Thymus (tissue), 11 donors: Measurements from ENCODE around the gene ATRAID. TPM values are rescaled to one million over a fixed set of nuclear protein-coding genes. Genes with fewer than 3 reads are reported as not detected.

ENCODE experiments used
- DNase-seq, 9 donors: peaks; one replicate each; pipeline ENCODE4 v3.0.0-alpha.2; 2013; ENCODE audit warnings: low spot score in 9 of 9, low read depth in 6 of 9, missing footprints in 1 of 9
- H3K27ac ChIP-seq, 2 donors: one replicate each; pipeline ENCODE4 v1.5.1; 2013; ENCODE audit warnings: control low read depth in 1 of 2, low read depth in 1 of 2, low read length in 1 of 2, mild to moderate bottlenecking in 1 of 2, moderate library complexity in 1 of 2
- H3K27me3 ChIP-seq, 2 donors: one replicate each; pipeline ENCODE4 v1.5.1; 2013; ENCODE audit warnings: low read length in 1 of 2; ENCODE audit not compliant: control insufficient read depth in 2 of 2, insufficient read depth in 1 of 2
- H3K36me3 ChIP-seq, 2 donors: one replicate each; pipeline ENCODE4 v1.5.1; 2013; ENCODE audit warnings: low read length in 1 of 2, mild to moderate bottlenecking in 1 of 2, moderate library complexity in 1 of 2; ENCODE audit not compliant: control insufficient read depth in 2 of 2, insufficient read depth in 2 of 2
- H3K4me1 ChIP-seq, 2 donors: one replicate each; pipeline ENCODE4 v1.5.1; 2013; ENCODE audit warnings: low read length in 2 of 2; ENCODE audit not compliant: control insufficient read depth in 2 of 2, insufficient read depth in 2 of 2
- H3K4me3 ChIP-seq, 2 donors: one replicate each; pipeline ENCODE4 v1.5.1; 2013; ENCODE audit warnings: low read length in 2 of 2, control low read depth in 1 of 2, mild to moderate bottlenecking in 1 of 2
- H3K9me3 ChIP-seq, 2 donors: one replicate each; pipeline ENCODE4 v1.5.1; 2013; ENCODE audit warnings: low read length in 1 of 2, mild to moderate bottlenecking in 1 of 2; ENCODE audit not compliant: control insufficient read depth in 2 of 2, insufficient read depth in 1 of 2
- WGBS: extraction: QIAGEN DNeasy Blood & Tissue Kit; methylation state at CpG from one replicate; pipeline ENCODE4 v1.1.7; 2013; 5-methylcytosine and 5-hydroxymethylcytosine counted together
- polyA plus RNA-seq: library from polyadenylated mRNA; stranded (reverse); fragments of 200-250 nt; gene quantifications from one replicate; pipeline ENCODE4 v1.2.3, GENCODE V29; 2013
- total RNA-seq: library from RNA; stranded (reverse); fragments of 120-200 nt; gene quantifications from one replicate; pipeline ENCODE4 v1.2.4, GENCODE V29; 2013
- donor health status: healthy.

Gene ATRAID
- total and polyA plus RNA-seq, 2 donors: 109 to 125 TPM

GRCh38 chr2:27212626-27213471 is 1.0 kb downstream of the ATRAID start:
- peak overlapping the region; percentile 68 to 94 for H3K4me3 ChIP-seq
- no peaks in the 10 kb centered on the region for H3K27me3 ChIP-seq
- WGBS: 11% methylated on average over 34 of the region's 34 CpGs
- DNase-seq: peak in 2 of 9 donors; percentile 54 to 65
- peak overlapping the region; percentile 97 to 98 for H3K27ac ChIP-seq
- peaks cover 7 to 32% of the 10 kb centered on the region in 2 donors for H3K36me3 ChIP-seq
- H3K9me3 ChIP-seq: no peaks in the 10 kb centered on the region
- H3K4me1 ChIP-seq: peaks cover 8 to 32% of the 10 kb centered on the region in 2 donors

GRCh38 chr2:27214941-27215340 is 3.1 kb downstream of the ATRAID start:
- no peak overlapping the region for H3K4me3 ChIP-seq
- no peak overlapping the region for H3K27ac ChIP-seq
- no peaks in the 10 kb centered on the region for H3K9me3 ChIP-seq
- DNase-seq: no peak
- H3K4me1 ChIP-seq: peaks cover 11 to 33% of the 10 kb centered on the region in 2 donors
- H3K36me3 ChIP-seq: peaks cover 4 to 24% of the 10 kb centered on the region in 2 donors
- WGBS: 97% methylated on average over 3 of the region's 3 CpGs
- H3K27me3 ChIP-seq: no peaks in the 10 kb centered on the region

GRCh38 chr2:27216416-27217137 is 4.7 kb downstream of the ATRAID start:
- Histone ChIP-seq H3K4me1 (peaks cover 11 to 24% of the 10 kb centered on the region in 2 donors), H3K9me3 (no peaks in the 10 kb centered on the region), H3K4me3 (peak overlapping the region; percentile 49 to 82), H3K27ac (peak overlapping the region in 1 of 2 donors; percentile 64), H3K27me3 (no peaks in the 10 kb centered on the region), H3K36me3 (peaks cover 13 to 31% of the 10 kb centered on the region in 2 donors)
- whole genome bisulfite sequencing: 95% methylated on average over 13 of the region's 13 CpGs
- DNase-seq: no peak

- WGBS: under 1% methylated on average over 72 of the region's 72 CpGs
- peaks cover 18 to 37% of the 10 kb centered on the region in 2 donors for H3K36me3 ChIP-seq
Measured at GRCh38 chr2:27217173-27218121, 5.6 kb downstream of the ATRAID start, which contains the start of gene CAD. Gene CAD (plus strand): TSS chr2:27217369. CDS start chr2:27217552, 183 bp downstream.

GRCh38 chr2:27218614-27219013 is 6.8 kb downstream of the ATRAID start:
- Histone ChIP-seq H3K4me3 (no peak overlapping the region), H3K27ac (no peak overlapping the region), H3K36me3 (peaks cover 30 to 44% of the 10 kb centered on the region in 2 donors), H3K4me1 (peaks cover 5 to 16% of the 10 kb centered on the region in 2 donors), H3K27me3 (no peaks in the 10 kb centered on the region), H3K9me3 (no peaks in the 10 kb centered on the region)
- 93% methylated on average over 4 of the region's 4 CpGs for WGBS
- DNase-seq: no peak

More at GRCh38 chr2:27217173-27218121, 5.6 kb downstream of the ATRAID start, which contains the start of gene CAD:
- peaks cover 11 to 24% of the 10 kb centered on the region in 2 donors for H3K4me1 ChIP-seq
- DNase-seq: peak in 7 of 9 donors; percentile 61 to 89 (median 71)
- H3K9me3 ChIP-seq: no peaks in the 10 kb centered on the region
- H3K27me3 ChIP-seq: no peaks in the 10 kb centered on the region
- peak within 1 kb of the TSS; percentile 49 to 82 for H3K4me3 ChIP-seq
- peak within 1 kb of the TSS; percentile 70 to 72 for H3K27ac ChIP-seq

- Histone ChIP-seq H3K36me3 (peaks cover 35 to 46% of the 10 kb centered on the region in 2 donors), H3K4me3 (no peak overlapping the region), H3K4me1 (peaks cover 5 to 15% of the 10 kb centered on the region in 2 donors), H3K27ac (no peak overlapping the region), H3K27me3 (no peaks in the 10 kb centered on the region), H3K9me3 (no peaks in the 10 kb centered on the region)
- 97% methylated on average over 2 of the region's 2 CpGs for WGBS
- DNase-seq: no peak
Measured at GRCh38 chr2:27219091-27219490, 7.2 kb downstream of the ATRAID start.

GRCh38 chr2:27220091-27220490 is 8.2 kb downstream of the ATRAID start:
- H3K4me3 ChIP-seq: no peak overlapping the region
- WGBS: 96% methylated on average over 7 of the region's 7 CpGs
- no peaks in the 10 kb centered on the region for H3K27me3 ChIP-seq
- H3K4me1 ChIP-seq: peaks cover 5 to 15% of the 10 kb centered on the region in 2 donors
- H3K27ac ChIP-seq: no peak overlapping the region
- peaks cover 45 to 54% of the 10 kb centered on the region in 2 donors for H3K36me3 ChIP-seq
- DNase-seq: no peak
- no peaks in the 10 kb centered on the region for H3K9me3 ChIP-seq

- Histone ChIP-seq H3K4me1 (peaks cover 5 to 15% of the 10 kb centered on the region in 2 donors), H3K4me3 (no peak overlapping the region), H3K36me3 (peaks cover 55 to 57% of the 10 kb centered on the region in 2 donors), H3K27ac (no peak overlapping the region), H3K27me3 (no peaks in the 10 kb centered on the region), H3K9me3 (no peaks in the 10 kb centered on the region)
- DNase-seq: no peak
- WGBS: 96% methylated on average over 3 of the region's 3 CpGs
Measured at GRCh38 chr2:27221166-27221565, 9.3 kb downstream of the ATRAID start.
